Measurements from ENCODE around the gene TJP1.
"Not testable (repeated sequence)": the region's sequence is repeated elsewhere in the genome, so short reads cannot be mapped to it uniquely, and the experiment has no call there.

Gene TJP1

GRCh38 chr15:29665444-29666003, 156.7 kb downstream of the TJP1 start:
- FAIRE-seq (no peak), DNase-seq (ENCODE audit: insufficient read length, low spot score) (no peak)
- TF ChIP-seq, protein P1, sequence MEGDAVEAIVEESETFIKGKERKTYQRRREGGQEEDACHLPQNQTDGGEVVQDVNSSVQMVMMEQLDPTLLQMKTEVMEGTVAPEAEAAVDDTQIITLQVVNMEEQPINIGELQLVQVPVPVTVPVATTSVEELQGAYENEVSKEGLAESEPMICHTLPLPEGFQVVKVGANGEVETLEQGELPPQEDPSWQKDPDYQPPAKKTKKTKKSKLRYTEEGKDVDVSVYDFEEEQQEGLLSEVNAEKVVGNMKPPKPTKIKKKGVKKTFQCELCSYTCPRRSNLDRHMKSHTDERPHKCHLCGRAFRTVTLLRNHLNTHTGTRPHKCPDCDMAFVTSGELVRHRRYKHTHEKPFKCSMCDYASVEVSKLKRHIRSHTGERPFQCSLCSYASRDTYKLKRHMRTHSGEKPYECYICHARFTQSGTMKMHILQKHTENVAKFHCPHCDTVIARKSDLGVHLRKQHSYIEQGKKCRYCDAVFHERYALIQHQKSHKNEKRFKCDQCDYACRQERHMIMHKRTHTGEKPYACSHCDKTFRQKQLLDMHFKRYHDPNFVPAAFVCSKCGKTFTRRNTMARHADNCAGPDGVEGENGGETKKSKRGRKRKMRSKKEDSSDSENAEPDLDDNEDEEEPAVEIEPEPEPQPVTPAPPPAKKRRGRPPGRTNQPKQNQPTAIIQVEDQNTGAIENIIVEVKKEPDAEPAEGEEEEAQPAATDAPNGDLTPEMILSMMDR (IDR thresholded peaks at IDR 0.05; ENCODE audit: insufficient read depth, missing control alignments), result no peak

GRCh38 chr15:29664406-29664805, 157.9 kb downstream of the TJP1 start:
- TF ChIP-seq, protein P1 (IDR thresholded peaks at IDR 0.05; ENCODE audit: insufficient read depth, missing control alignments), result no peak
- DNase-seq (ENCODE audit: insufficient read length, low spot score) (no peak), FAIRE-seq (no peak)

GRCh38 chr15:29657476-29657817, 164.8 kb downstream of the TJP1 start:
- not testable (repeated sequence) for DNase-seq (ENCODE audit: insufficient read length, low spot score); FAIRE-seq

- FAIRE-seq (no peak), DNase-seq (ENCODE audit: insufficient read length, low spot score) (no peak)
- TF ChIP-seq, protein P1 (IDR thresholded peaks at IDR 0.05; ENCODE audit: insufficient read depth, missing control alignments), result no peak
These were observed 165.4 kb downstream of the TJP1 start for GRCh38 chr15:29656636-29657475.

DNA sequence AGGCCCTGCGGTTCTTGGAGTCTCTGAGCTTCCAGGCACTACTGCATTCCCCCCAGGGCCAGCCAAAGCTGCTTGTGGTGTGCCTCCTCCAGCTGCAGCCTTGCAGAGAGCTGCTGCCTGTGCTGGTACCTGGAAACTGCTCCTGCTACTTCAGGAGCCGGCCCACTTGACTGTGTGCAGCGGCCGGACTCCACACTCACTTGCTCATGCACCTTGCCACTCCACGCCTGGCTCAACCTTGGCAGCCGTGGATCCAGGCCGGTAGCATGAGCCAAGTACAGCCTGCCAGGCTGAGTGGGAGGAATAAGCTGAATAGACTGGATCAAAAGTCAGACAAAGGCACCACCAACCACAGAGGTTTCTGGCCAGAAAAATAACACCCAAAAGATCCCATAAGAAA, 169.7 kb downstream of the TJP1 start:
- TF ChIP-seq, protein P1 (IDR thresholded peaks at IDR 0.05; ENCODE audit: insufficient read depth, missing control alignments), result no peak
- no peak for DNase-seq (ENCODE audit: insufficient read length, low spot score)
- no peak for FAIRE-seq

DNA sequence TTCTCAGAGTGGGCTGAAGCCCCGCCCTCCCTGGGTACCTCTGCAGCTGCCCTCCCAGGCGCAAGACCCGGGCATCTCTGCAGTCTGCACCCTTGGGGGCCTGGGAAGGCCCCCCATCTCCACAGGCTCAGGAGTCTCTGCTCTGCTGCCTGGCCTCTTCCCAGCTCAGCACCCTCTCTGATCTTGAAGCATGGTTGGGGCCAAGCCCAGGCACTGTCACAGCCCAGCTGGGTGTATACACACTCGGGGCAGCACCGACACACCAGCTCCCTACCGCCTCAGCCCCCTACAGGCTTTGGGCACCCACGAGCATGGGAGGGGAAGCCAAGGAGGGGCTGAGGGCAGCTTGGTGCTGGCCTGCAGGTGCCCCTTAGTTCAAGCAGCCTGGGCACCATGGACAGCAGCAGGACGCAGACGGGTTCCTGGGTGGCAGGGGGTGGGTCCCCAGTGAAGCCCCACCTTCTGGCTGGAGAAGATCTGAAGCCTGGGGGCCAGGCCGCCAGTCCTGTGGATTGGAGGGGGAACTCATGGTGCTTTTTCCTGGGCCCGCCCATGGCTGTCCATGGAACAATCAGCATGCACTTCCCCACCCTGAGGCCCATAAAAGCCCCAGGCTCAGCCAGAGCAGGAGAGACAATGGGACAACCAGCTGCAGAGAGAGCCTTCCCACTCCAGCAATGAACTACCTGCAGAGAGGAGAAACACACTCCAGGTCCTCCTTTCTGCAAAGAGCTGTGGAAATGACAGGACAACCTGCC, 170.6 kb downstream of the TJP1 start:
- TF ChIP-seq, protein P1 (IDR thresholded peaks at IDR 0.05; ENCODE audit: insufficient read depth, missing control alignments), result no peak
- DNase-seq (ENCODE audit: insufficient read length, low spot score), result no peak
- no peak for FAIRE-seq
